Muscle of leg (tissue), 11 donors: Measurements from ENCODE around the gene FAM163A. TPM values are rescaled to one million over a fixed set of nuclear protein-coding genes. Genes with fewer than 3 reads are reported as not detected.

Source experiments
- DNase-seq: peaks from one replicate; pipeline ENCODE4 v3.0.0; 2013
- H3K27ac ChIP-seq: one replicate; pipeline ENCODE4 v1.5.1; 2013; ENCODE audit warnings: mild to moderate bottlenecking, low read length, control low read depth
- H3K27me3 ChIP-seq: one replicate; pipeline ENCODE4 v1.6.1; 2013; ENCODE audit warnings: low read length; ENCODE audit not compliant: control insufficient read depth, insufficient read depth
- H3K36me3 ChIP-seq: one replicate; pipeline ENCODE4 v1.6.1; 2013; ENCODE audit warnings: low read length; ENCODE audit not compliant: control insufficient read depth, insufficient read depth
- H3K4me1 ChIP-seq: one replicate; pipeline ENCODE4 v1.6.1; 2013; ENCODE audit warnings: low read length; ENCODE audit not compliant: control insufficient read depth, insufficient read depth
- H3K4me3 ChIP-seq: one replicate; pipeline ENCODE4 v1.5.1; 2013; ENCODE audit warnings: low read length, control low read depth
- H3K9me3 ChIP-seq: replicated peaks from 2 replicates; pipeline ENCODE4 v1.6.1; 2013; ENCODE audit warnings: low read depth, low read length; ENCODE audit not compliant: control insufficient read depth
- WGBS: methylation state at CpG from one replicate; pipeline ENCODE4 v1.1.5; 2013; ENCODE audit warnings: missing lambda C conversion rate; ENCODE audit not compliant: insufficient coverage; 5-methylcytosine and 5-hydroxymethylcytosine counted together
- polyA plus RNA-seq, 8 donors: library from polyadenylated mRNA; unstranded; fragments of 120-200 nt; gene quantifications; one replicate each; pipeline versions ENCODE4 v1.2.1 to v1.2.3, GENCODE V29; 2013; ENCODE audit warnings: inconsistent platforms in 1 of 8, low replicate concordance in 1 of 8; ENCODE audit not compliant: insufficient read length in 8 of 8, insufficient read depth in 1 of 8
- total RNA-seq: library from RNA; stranded (reverse); fragments of 120-200 nt; gene quantifications from one replicate; pipeline ENCODE4 v1.2.4, GENCODE V29; 2013

FAM163A gene
- total and polyA plus RNA-seq, 9 donors, result 0.27 to 1.00 (median 0.72) TPM

GRCh38 chr1:179786815-179787685 lies 44.0 kb downstream of the FAM163A start:
- no peaks in the 10 kb centered on the region for H3K9me3 ChIP-seq
- no peak overlapping the region for H3K4me3 ChIP-seq
- H3K27ac ChIP-seq, result no peak overlapping the region
- no peak for DNase-seq
- no peaks in the 10 kb centered on the region for H3K36me3 ChIP-seq
- H3K4me1 ChIP-seq, result peaks cover 2% of the 10 kb centered on the region
- peaks cover 2% of the 10 kb centered on the region for H3K27me3 ChIP-seq
- 95% methylated on average over 4 of the region's 13 CpGs for WGBS

- H3K27ac ChIP-seq, result no peak overlapping the region
- WGBS, result 31% methylated on average over 4 of the region's 6 CpGs
- no peak overlapping the region for H3K4me3 ChIP-seq
- no peaks in the 10 kb centered on the region for H3K36me3 ChIP-seq
- DNase-seq, result no peak
- no peaks in the 10 kb centered on the region for H3K4me1 ChIP-seq
- H3K9me3 ChIP-seq, result no peaks in the 10 kb centered on the region
- peaks cover 2% of the 10 kb centered on the region for H3K27me3 ChIP-seq
These were observed 45.2 kb downstream of the FAM163A start for GRCh38 chr1:179788259-179788658.

- no peak overlapping the region for H3K27ac ChIP-seq
- peaks cover 1% of the 10 kb centered on the region for H3K27me3 ChIP-seq
- H3K9me3 ChIP-seq, result no peaks in the 10 kb centered on the region
- no peak overlapping the region for H3K4me3 ChIP-seq
- H3K4me1 ChIP-seq, result no peaks in the 10 kb centered on the region
- WGBS, result 58% methylated on average over 4 of the region's 4 CpGs
- DNase-seq, result no peak
- H3K36me3 ChIP-seq, result no peaks in the 10 kb centered on the region
These were observed 50.2 kb downstream of the FAM163A start for GRCh38 chr1:179793281-179793680.

DNA sequence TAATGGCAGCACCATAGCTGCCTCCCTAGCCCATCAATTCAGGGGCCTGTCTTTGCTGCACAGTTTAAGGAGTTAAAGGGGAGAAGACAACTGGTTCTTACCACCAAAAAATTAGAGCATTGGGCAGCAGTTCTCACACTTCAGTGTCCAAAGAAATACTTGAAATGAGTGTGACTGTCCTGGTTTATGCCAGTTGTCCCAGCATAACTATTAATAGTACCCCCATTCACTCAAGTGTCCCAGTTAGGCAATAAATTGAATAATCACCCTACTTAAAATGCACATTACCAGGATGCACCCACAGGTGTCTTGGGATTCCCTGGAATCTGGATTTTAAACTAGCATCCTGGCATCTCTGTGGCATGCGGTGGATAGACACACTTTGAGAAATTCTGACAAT lies 51.1 kb downstream of the FAM163A start:
- H3K36me3 ChIP-seq, result no peaks in the 10 kb centered on the region
- no CpG with 5 or more reads among the region's 1 CpG for WGBS
- no peak for DNase-seq
- no peaks in the 10 kb centered on the region for H3K27me3 ChIP-seq
- H3K27ac ChIP-seq, result no peak overlapping the region
- H3K4me3 ChIP-seq, result no peak overlapping the region
- no peaks in the 10 kb centered on the region for H3K9me3 ChIP-seq
- no peaks in the 10 kb centered on the region for H3K4me1 ChIP-seq

DNA sequence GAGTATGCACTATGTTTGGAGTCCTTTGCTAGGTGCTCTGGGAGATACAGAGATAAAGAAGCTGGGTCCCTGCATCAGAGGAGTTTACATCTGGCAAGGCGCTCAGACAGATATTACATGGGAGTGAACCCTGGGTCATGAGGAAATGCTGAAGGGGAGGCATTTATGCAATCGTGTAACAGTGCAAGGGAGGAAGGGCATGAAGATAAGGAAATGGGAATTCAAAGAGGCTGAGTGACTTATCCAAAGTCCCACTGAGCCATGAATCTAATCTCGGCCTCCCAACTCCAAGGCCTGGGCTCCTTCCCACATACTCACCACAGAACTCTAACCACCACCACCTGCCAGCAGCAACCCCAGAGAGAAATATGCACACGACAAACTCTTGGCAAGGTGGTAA lies 51.6 kb downstream of the FAM163A start:
- no peaks in the 10 kb centered on the region for H3K4me1 ChIP-seq
- H3K9me3 ChIP-seq, result no peaks in the 10 kb centered on the region
- WGBS, result 57% methylated on average over 1 of the region's 4 CpGs
- no peaks in the 10 kb centered on the region for H3K27me3 ChIP-seq
- no peak overlapping the region for H3K4me3 ChIP-seq
- H3K36me3 ChIP-seq, result no peaks in the 10 kb centered on the region
- H3K27ac ChIP-seq, result no peak overlapping the region
- no peak for DNase-seq

DNA sequence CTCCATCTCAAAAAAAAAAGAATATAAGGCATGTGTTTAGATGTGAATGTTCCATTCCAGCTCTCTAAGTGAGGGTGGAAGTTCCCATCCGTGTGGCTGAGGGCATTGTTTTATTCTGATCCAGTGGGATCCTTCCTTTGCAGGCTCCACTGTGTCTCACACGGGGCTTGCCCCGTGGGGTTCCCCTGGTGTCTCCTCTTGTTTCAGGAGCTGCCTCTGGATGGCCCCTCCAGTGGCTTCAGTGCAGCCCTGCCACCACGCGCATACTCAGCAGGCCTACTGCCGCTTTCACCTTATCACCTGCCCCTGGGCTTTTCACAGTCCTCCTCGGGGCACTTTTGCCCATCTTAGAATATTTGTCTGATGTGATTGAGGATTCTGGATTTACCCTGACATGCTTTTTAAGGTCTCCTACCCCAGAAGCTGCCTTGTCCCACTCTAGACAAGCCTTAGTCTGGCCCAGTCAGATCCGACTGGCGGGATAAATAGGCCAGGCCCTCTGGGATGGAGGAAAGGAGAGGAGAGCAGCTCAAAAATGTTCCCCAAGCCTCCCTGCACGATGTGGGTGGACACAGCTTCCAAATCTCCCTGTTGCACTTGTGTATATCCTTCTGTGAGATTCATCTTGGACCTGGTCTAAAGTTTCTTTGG lies 55.2 kb downstream of the FAM163A start:
- Histone ChIP-seq H3K36me3 (no peaks in the 10 kb centered on the region), H3K27me3 (peaks cover 2% of the 10 kb centered on the region), H3K9me3 (no peaks in the 10 kb centered on the region), H3K4me3 (no peak overlapping the region), H3K4me1 (no peaks in the 10 kb centered on the region), H3K27ac (no peak overlapping the region)
- DNase-seq, result no peak
- 60% methylated on average over 4 of the region's 10 CpGs for WGBS

GRCh38 chr1:179798864-179799516 lies 55.9 kb downstream of the FAM163A start:
- no peaks in the 10 kb centered on the region for H3K36me3 ChIP-seq
- H3K9me3 ChIP-seq, result no peaks in the 10 kb centered on the region
- DNase-seq, result no peak
- no peak overlapping the region for H3K27ac ChIP-seq
- H3K27me3 ChIP-seq, result peaks cover 2% of the 10 kb centered on the region
- H3K4me1 ChIP-seq, result no peaks in the 10 kb centered on the region
- WGBS, result 90% methylated on average over 6 of the region's 6 CpGs
- H3K4me3 ChIP-seq, result no peak overlapping the region

DNA sequence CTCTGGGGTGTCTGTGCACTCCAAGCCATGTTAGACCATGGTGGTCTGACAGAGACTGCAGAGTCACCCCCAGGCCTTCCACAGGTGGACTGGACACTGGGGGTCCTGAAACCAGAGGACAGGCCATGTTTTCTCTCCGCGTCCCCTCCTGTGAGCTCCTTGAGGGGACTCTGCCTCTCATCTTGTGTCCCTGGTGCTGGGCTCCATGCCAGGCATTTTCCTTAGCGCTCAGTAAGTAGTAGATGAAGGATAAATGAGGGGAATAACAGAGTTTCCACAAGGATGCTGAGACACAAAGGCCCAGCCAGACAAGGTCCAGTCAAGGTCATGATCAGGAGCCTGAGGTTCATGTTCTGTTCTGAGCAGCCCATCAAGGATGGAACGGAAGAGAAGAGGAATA lies 57.4 kb downstream of the FAM163A start:
- WGBS, result 75% methylated on average over 2 of the region's 4 CpGs
- no peak for DNase-seq

GRCh38 chr1:179803104-179803503 lies 60.0 kb downstream of the FAM163A start:
- H3K27me3 ChIP-seq, result peaks cover 2% of the 10 kb centered on the region
- no peaks in the 10 kb centered on the region for H3K36me3 ChIP-seq
- H3K9me3 ChIP-seq, result no peaks in the 10 kb centered on the region
- WGBS, result 34% methylated on average over 4 of the region's 6 CpGs
- H3K27ac ChIP-seq, result no peak overlapping the region
- no peak overlapping the region for H3K4me3 ChIP-seq
- H3K4me1 ChIP-seq, result no peaks in the 10 kb centered on the region
- DNase-seq, result no peak

More for the DNA sequence above, 57.4 kb downstream of the FAM163A start:
- H3K27ac ChIP-seq, result no peak overlapping the region
- peaks cover 2% of the 10 kb centered on the region for H3K27me3 ChIP-seq
- H3K36me3 ChIP-seq, result no peaks in the 10 kb centered on the region
- H3K9me3 ChIP-seq, result no peaks in the 10 kb centered on the region
- no peak overlapping the region for H3K4me3 ChIP-seq
- no peaks in the 10 kb centered on the region for H3K4me1 ChIP-seq

DNA sequence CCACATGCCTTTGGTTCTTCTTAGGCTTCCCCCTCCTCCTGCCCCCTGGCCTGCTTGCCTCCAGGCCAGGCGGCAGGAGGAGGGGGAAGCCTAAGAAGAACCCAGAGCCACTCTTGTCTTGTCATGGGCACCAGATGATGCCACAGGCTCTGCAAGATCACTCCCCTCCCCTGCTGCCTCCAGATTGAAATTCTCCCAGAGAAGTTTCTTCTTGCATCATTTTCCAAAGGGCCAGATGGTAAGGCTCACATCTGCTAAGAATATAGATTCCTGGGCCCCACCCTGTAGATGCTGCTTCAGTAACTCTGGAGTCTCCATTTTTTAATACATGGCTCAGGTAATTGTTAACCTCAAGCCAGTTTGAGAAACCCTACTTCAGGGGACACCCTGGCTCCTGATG lies 60.8 kb downstream of the FAM163A start:
- Histone ChIP-seq H3K4me3 (no peak overlapping the region), H3K36me3 (no peaks in the 10 kb centered on the region), H3K27ac (no peak overlapping the region), H3K9me3 (no peaks in the 10 kb centered on the region), H3K4me1 (no peaks in the 10 kb centered on the region), H3K27me3 (peaks cover 2% of the 10 kb centered on the region)
- 67% methylated on average over 1 of the region's 1 CpG for WGBS
- DNase-seq, result no peak
